ENCODE measurements around the gene OR6C75. TPM values are rescaled to one million over a fixed set of nuclear protein-coding genes. Genes with fewer than 3 reads are reported as not detected.
"Not testable (repeated sequence)": the region's sequence is repeated elsewhere in the genome, so short reads cannot be mapped to it uniquely, and the experiment has no call there.

OR6C75 gene
- total RNA-seq, 2 donors from 2014 or later, result not detected

DNA sequence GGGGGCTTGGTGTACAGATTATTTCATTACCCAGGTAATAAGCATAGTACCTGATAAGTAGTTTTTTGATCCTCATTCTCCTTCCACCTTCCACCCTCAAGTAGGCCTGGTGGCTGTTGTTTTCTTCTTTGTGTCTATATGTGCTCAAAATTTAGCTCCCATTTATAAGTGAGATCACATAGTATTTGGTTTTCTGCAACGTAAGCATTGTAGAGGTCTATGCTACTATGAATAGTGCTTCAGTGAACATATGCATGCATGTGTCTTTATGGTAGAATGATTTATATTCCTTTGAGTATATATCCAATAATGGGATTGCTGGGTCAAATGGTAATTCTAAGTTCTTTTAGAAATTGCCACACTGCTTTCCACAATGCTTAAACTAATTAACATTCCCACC is 46.4 kb downstream of the OR6C75 start:
- not testable (repeated sequence) for H3K4me1 Mint-ChIP-seq (ENCODE audit: low read depth in 2 of 2); H3K4me3 Mint-ChIP-seq; H3K27ac Mint-ChIP-seq; ATAC-seq; DNase-seq (ENCODE audit: low spot score); H3K36me3 Mint-ChIP-seq; H3K9me3 Mint-ChIP-seq
- peaks cover 16 to 19% of the 10 kb centered on the region in 2 donors for H3K27me3 Mint-ChIP-seq

DNA sequence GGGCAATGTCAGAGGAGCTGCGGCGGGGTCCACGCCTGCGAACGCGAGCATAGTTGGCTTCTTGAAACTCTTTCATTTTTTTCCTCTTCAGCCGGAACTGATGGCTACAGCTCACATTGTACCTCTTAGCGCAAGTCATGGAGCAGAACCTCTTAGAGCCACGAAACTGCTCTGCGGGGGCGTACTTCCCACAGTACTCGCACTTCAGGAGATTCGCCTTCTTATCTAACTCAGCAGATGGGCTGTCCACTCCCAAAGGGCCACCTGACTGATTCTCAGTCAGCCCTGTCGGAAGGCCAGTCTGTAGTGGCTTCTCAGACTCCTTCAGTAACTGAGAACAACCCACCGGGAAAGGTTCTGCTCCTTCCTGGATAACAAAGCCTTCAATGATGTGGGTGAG is 49.4 kb downstream of the OR6C75 start:
- not testable (repeated sequence) for ATAC-seq; H3K36me3 Mint-ChIP-seq; H3K4me1 Mint-ChIP-seq (ENCODE audit: low read depth in 2 of 2); H3K9me3 Mint-ChIP-seq; DNase-seq (ENCODE audit: low spot score); H3K4me3 Mint-ChIP-seq; H3K27ac Mint-ChIP-seq
- H3K27me3 Mint-ChIP-seq, result peaks cover 17 to 21% of the 10 kb centered on the region in 2 donors

DNA sequence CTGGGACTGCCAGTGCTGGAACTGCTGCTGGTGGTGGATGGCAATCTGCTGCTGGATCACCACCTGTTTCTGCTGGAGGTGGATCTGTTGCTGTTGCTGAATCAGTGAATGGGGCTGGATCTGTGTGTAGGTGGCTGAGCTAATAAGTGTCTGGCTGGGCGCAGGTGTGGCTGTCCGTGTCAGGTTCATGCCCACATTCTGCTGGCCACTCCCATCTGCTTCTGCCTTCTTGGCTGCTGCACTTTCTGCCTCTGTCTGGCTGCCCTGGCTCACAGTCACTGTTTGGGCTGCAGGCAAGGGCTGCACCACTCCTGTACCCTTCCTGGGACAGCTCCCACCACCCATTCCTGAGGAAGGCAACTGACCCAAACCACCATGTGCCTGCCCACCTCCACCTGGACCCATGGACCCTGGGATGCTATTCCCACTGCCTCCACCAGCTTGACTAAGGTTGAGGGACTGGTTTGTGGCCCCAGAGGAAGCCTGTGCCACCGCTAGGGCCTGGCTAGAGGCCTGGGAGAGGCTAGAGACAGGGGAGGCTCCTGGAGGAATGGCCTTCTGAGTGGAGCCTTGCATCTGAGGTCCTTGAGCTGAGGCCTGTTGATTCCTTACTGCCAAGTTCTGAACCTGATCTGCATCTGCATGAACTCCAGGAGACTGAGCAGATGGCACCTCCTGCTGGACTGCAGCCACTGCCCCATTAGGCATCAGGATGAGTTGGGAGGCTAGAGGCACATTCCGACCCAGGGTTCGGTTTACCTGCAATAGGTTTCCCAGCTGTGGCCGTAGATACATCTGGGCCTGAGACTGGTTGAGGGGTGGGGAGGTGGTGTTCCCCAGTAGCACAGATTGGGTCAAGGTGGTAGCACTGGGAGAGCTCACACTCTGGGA is 51.0 kb downstream of the OR6C75 start:
- not testable (repeated sequence) for DNase-seq (ENCODE audit: low spot score); H3K9me3 Mint-ChIP-seq; H3K4me3 Mint-ChIP-seq; H3K4me1 Mint-ChIP-seq (ENCODE audit: low read depth in 2 of 2); H3K36me3 Mint-ChIP-seq; H3K27ac Mint-ChIP-seq
- peaks cover 14 to 33% of the 10 kb centered on the region in 2 donors for H3K27me3 Mint-ChIP-seq
- peak in 1 of 2 donors; percentile 33 for ATAC-seq

DNA sequence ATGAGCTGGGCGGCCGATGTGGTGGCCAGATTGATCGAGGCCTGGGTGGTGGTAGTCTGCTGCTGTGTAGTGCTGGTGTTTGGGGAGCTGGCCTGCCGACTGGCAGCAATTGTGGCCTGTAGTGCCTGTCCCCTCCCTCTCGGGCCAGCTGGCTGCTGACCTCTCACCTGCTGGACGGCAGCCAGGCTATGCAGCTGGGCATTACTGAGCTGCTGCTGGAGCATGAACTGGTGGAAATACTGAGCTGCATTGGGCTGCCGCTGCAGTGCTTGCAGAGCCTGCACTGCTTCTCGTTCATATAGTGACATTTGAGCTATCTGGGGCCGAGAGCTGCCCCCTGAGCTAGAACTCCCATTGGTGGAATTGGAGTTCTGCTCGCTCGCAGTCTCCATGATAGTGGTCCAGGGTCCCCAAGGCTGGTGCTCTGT is 51.6 kb downstream of the OR6C75 start:
- not testable (repeated sequence) for H3K36me3 Mint-ChIP-seq; H3K9me3 Mint-ChIP-seq; H3K4me3 Mint-ChIP-seq; H3K27ac Mint-ChIP-seq; DNase-seq (ENCODE audit: low spot score); H3K4me1 Mint-ChIP-seq (ENCODE audit: low read depth in 2 of 2)
- ATAC-seq, result peak; percentile 16 to 41
- H3K27me3 Mint-ChIP-seq, result peaks cover 16 to 40% of the 10 kb centered on the region in 2 donors

DNA sequence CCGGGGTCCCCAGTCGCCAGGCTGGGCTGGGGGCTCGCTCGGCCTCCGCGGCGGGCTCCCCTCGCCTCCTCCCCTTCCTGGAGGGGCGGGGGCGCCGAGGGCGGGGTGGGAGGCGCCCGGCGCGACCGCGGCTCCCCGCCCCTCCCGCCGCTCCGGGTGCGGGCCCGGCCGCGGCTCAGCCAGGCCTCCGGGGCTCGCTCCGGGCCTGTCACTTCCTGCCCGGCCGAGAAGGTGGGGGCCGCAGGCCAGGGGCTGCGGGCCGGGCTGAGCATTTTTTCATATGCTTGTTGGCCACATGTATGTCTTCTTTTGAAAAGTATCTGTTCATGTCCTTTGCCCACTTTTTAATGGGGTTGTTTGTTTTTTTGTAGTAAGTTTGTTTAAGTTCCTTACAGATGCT is 52.1 kb downstream of the OR6C75 start:
- H3K27me3 Mint-ChIP-seq, result peaks cover 16 to 42% of the 10 kb centered on the region in 2 donors
- ATAC-seq, result peak; percentile 84 to 88

DNA sequence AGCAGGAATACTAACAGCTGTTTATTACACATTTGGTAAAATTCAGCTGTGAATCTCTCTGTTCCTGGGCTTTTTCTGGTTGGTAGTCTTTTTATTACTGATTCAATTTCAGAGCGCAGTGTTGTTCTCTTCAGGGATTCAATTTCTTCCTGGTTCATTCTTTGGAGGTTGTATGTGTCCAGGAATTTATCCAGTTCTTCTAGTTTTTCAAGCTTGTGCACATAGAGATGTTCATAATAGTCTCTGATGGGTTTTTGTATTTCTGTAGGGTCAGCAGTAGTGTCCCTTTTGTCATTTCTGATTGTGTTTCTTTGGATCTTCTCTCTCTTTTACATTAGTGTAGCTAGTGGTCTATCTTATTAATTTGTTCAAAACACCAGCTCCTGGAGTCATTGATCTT is 54.2 kb downstream of the OR6C75 start:
- Mint-ChIP-seq H3K9me3 (no peaks in the 10 kb centered on the region), H3K36me3 (no peaks in the 10 kb centered on the region), H3K4me3 (no peak overlapping the region), H3K4me1 (ENCODE audit: low read depth in 2 of 2) (peaks cover 0 to 7% of the 10 kb centered on the region in 2 donors), H3K27ac (no peak overlapping the region), H3K27me3 (peaks cover 16 to 42% of the 10 kb centered on the region in 2 donors)
- ATAC-seq, result no peak
- DNase-seq (ENCODE audit: low spot score), result no peak

More for the DNA sequence above, 52.1 kb downstream of the OR6C75 start:
- not testable (repeated sequence) for H3K4me3 Mint-ChIP-seq; DNase-seq (ENCODE audit: low spot score); H3K36me3 Mint-ChIP-seq; H3K27ac Mint-ChIP-seq; H3K9me3 Mint-ChIP-seq; H3K4me1 Mint-ChIP-seq (ENCODE audit: low read depth in 2 of 2)

Other genes starting within 250 kb of the OR6C75 start
- gene OR9K2, start 236.6 kb upstream of the OR6C75 start, total RNA-seq, result not detected
- not detected for gene OR10A7, start 141.9 kb upstream of the OR6C75 start, total RNA-seq
- not detected for gene OR6C74, start 118.4 kb upstream of the OR6C75 start, total RNA-seq
- gene OR6C6, start 66.4 kb upstream of the OR6C75 start, total RNA-seq, result not detected
- gene OR6C1, start 48.6 kb upstream of the OR6C75 start, total RNA-seq, result not detected
- not detected for gene OR6C3, start 32.2 kb upstream of the OR6C75 start, total RNA-seq
- gene OR6C65, start 37.6 kb downstream of the OR6C75 start, total RNA-seq, result not detected
- gene OR6C76, start 63.3 kb downstream of the OR6C75 start, total RNA-seq, result not detected
- not detected for gene OR6C2, start 81.1 kb downstream of the OR6C75 start, total RNA-seq
- not detected for gene OR6C70, start 107.2 kb downstream of the OR6C75 start, total RNA-seq
- not detected for gene OR6C68, start 129.4 kb downstream of the OR6C75 start, total RNA-seq
- gene OR6C4, start 186.6 kb downstream of the OR6C75 start, total RNA-seq, result not detected
- gene OR2AP1, start 209.5 kb downstream of the OR6C75 start, total RNA-seq, result not detected